ENCODE measurements around the gene YARS1.
A peak's percentile ranks its signal among the peaks of the same experiment; 100 is the strongest.

YARS1 gene

DNA sequence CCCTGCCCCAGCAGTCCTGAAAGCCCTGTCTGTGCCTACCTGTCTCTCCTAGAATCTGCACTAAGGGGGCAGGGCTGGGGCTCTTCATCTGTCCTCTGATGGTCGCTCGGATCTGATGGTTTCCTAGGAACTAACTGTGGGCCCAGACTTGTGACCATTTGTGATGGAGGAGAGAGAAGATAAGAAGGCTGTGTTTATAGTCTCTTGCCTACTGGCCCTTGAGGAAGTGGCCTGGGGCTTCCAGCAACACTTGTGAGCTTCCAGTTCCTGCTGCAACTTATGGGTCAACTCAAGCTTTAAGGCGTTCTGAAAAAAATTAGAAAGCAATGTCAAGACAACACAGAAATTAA lies 61.4 kb downstream of the YARS1 start:
- H3K4me2 ChIP-seq (ENCODE audit: low read length) = no peak overlapping the region
- no peaks in the 10 kb centered on the region for H4K20me1 ChIP-seq (ENCODE audit: control insufficient read depth, insufficient read depth, low read depth, low read length)

DNA sequence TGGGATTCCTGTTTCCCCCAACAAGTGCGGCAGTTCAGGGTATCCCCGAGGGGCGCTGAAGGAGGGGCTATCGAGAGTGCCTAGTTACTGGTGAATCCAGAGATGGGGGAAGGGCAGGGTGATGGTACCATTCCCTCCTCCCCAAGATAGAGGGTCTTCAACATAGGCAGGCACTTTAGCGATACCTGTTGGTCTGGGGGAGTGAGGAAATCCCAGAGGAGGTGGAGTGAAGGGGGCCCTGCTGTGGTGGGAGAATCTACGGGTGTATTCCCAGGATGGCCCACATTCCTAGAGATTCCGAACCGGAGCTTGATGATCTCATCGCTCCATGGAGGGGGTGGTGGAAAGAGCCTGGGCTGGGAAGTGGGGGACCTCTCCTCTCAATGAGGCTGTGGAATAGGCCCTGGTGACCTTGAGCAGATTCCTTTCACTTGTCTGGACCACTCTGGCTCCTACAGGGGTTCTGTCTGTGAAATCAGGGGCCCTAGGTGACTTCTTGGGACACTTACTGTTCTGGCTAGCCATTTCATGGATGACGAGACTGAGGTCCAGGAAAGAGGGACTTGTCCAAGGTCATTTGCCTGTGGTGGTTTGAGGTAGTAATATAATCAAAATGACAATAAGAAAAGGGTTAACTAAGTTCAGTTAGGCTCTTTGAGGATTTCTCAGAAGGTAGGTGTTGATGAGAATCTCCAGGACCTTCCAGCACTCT lies 61.9 kb downstream of the YARS1 start:
- Histone ChIP-seq H3K36me3 (ENCODE audit: control insufficient read depth, low read length) (no peaks in the 10 kb centered on the region), H4K20me1 (ENCODE audit: control insufficient read depth, insufficient read depth, low read depth, low read length) (no peaks in the 10 kb centered on the region), H3K9me2 (replicated peaks; ENCODE audit: control insufficient read depth, low read length) (no peaks in the 10 kb centered on the region), H3K27me3 (ENCODE audit: control insufficient read depth, low read length) (peaks cover 46% of the 10 kb centered on the region), H3K27ac (ENCODE audit: low read depth, low read length) (no peak overlapping the region), H3F3A (ENCODE audit: control insufficient read depth, insufficient read depth) (no peaks in the 10 kb centered on the region), H3K4me1 (ENCODE audit: control insufficient read depth, low read length) (peaks cover 9% of the 10 kb centered on the region), H3K4me3 (ENCODE audit: low read length) (no peak overlapping the region), H3K4me2 (ENCODE audit: low read length) (no peak overlapping the region), H3K9me3 (ENCODE audit: control insufficient read depth, insufficient read depth, low read length) (no peaks in the 10 kb centered on the region), H3K79me2 (ENCODE audit: control insufficient read depth, low read length) (no peaks in the 10 kb centered on the region)
- no peak for TF ChIP-seq EZH2phosphoT487 (IDR thresholded peaks at IDR 0.05; ENCODE audit: borderline replicate concordance, low read length)
- TF ChIP-seq, protein P1, sequence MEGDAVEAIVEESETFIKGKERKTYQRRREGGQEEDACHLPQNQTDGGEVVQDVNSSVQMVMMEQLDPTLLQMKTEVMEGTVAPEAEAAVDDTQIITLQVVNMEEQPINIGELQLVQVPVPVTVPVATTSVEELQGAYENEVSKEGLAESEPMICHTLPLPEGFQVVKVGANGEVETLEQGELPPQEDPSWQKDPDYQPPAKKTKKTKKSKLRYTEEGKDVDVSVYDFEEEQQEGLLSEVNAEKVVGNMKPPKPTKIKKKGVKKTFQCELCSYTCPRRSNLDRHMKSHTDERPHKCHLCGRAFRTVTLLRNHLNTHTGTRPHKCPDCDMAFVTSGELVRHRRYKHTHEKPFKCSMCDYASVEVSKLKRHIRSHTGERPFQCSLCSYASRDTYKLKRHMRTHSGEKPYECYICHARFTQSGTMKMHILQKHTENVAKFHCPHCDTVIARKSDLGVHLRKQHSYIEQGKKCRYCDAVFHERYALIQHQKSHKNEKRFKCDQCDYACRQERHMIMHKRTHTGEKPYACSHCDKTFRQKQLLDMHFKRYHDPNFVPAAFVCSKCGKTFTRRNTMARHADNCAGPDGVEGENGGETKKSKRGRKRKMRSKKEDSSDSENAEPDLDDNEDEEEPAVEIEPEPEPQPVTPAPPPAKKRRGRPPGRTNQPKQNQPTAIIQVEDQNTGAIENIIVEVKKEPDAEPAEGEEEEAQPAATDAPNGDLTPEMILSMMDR (IDR thresholded peaks at IDR 0.05; ENCODE audit: low read depth, low read length, poor library complexity, severe bottlenecking) = no peak

More for the DNA sequence above, 61.4 kb downstream of the YARS1 start:
- Histone ChIP-seq H3F3A (ENCODE audit: control insufficient read depth, insufficient read depth) (no peaks in the 10 kb centered on the region), H3K9me2 (replicated peaks; ENCODE audit: control insufficient read depth, low read length) (no peaks in the 10 kb centered on the region), H3K79me2 (ENCODE audit: control insufficient read depth, low read length) (no peaks in the 10 kb centered on the region), H3K4me1 (ENCODE audit: control insufficient read depth, low read length) (peaks cover 9% of the 10 kb centered on the region), H3K36me3 (ENCODE audit: control insufficient read depth, low read length) (no peaks in the 10 kb centered on the region), H3K4me3 (ENCODE audit: low read length) (no peak overlapping the region), H3K27me3 (ENCODE audit: control insufficient read depth, low read length) (peaks cover 46% of the 10 kb centered on the region), H3K9me3 (ENCODE audit: control insufficient read depth, insufficient read depth, low read length) (no peaks in the 10 kb centered on the region), H3K27ac (ENCODE audit: low read depth, low read length) (no peak overlapping the region)
- TF ChIP-seq, protein P1 (IDR thresholded peaks at IDR 0.05; ENCODE audit: low read depth, low read length, poor library complexity, severe bottlenecking) = no peak
- no peak for TF ChIP-seq EZH2phosphoT487 (IDR thresholded peaks at IDR 0.05; ENCODE audit: borderline replicate concordance, low read length)

DNA sequence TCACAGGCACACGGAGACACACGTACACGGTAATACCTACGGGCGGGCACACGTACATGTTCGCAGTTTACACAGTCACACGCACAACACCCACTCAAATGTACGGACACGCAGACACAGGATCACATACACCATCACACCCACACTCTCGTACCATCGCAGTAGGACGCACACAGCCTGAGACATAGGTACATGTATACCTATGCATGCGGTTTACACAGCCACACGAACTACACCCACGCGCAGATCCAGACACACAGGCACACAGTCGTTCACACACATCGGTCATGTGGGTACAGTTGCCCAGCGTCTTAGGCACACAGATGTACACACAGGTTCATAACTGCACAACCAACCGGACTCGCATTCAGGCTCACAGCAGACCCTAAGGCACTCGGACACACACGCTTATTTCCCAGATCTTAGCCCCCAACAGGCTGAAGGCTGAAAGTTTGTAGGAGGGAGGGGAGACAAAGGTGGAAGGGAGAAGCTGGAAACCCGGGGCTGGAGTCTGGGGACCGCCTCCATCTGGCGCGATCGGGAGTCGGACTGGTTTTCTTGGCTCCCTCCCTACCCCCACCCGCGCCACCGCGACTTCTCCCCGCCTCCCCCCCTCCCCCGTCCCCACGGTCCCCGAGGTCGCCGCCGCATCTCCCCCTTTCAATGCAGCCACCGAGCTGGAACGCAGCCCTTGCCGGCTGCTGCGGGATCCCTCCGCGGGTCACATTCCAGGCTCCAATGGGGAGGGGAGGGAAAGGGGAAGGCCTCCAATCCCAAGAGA lies 62.7 kb downstream of the YARS1 start:
- no peaks in the 10 kb centered on the region for H3K9me3 ChIP-seq (ENCODE audit: control insufficient read depth, insufficient read depth, low read length)
- no peaks in the 10 kb centered on the region for H3K9me2 ChIP-seq (replicated peaks; ENCODE audit: control insufficient read depth, low read length)
- peaks cover 46% of the 10 kb centered on the region for H3K27me3 ChIP-seq (ENCODE audit: control insufficient read depth, low read length)
- no peak overlapping the region for H3K27ac ChIP-seq (ENCODE audit: low read depth, low read length)
- no peaks in the 10 kb centered on the region for H4K20me1 ChIP-seq (ENCODE audit: control insufficient read depth, insufficient read depth, low read depth, low read length)
- no peaks in the 10 kb centered on the region for H3K79me2 ChIP-seq (ENCODE audit: control insufficient read depth, low read length)
- H3K4me1 ChIP-seq (ENCODE audit: control insufficient read depth, low read length) = peaks cover 9% of the 10 kb centered on the region
- no peaks in the 10 kb centered on the region for H3F3A ChIP-seq (ENCODE audit: control insufficient read depth, insufficient read depth)
- H3K36me3 ChIP-seq (ENCODE audit: control insufficient read depth, low read length) = no peaks in the 10 kb centered on the region
- H3K4me2 ChIP-seq (ENCODE audit: low read length) = peak overlapping the region; percentile 90
- peak overlapping the region; percentile 73 for H3K4me3 ChIP-seq (ENCODE audit: low read length)
- TF ChIP-seq EZH2phosphoT487 (IDR thresholded peaks at IDR 0.05; ENCODE audit: borderline replicate concordance, low read length) = peak; percentile 48; the same call in 1 of the 2 replicates
- TF ChIP-seq, protein P1 (IDR thresholded peaks at IDR 0.05; ENCODE audit: low read depth, low read length, poor library complexity, severe bottlenecking) = no peak
